ENCODE results near the gene NTN3.

The NTN3 gene

GRCh38 chr16:2517954-2518605, 47.0 kb downstream of the NTN3 start:
- peaks cover 11% of the 10 kb centered on the region for H3K36me3 Mint-ChIP-seq (ENCODE audit: low read depth)
- TF ChIP-seq CTCF (IDR thresholded peaks at IDR 0.05; ENCODE audit: unreplicated experiment in 3 of 3), result no peak
- peaks cover 8% of the 10 kb centered on the region for H3K27me3 Mint-ChIP-seq (ENCODE audit: low read depth)
- peak overlapping the region in 1 of 3 experiments; percentile 10 for H3K27ac Mint-ChIP-seq
- H3K4me3 Mint-ChIP-seq, result peak overlapping the region; percentile 44 to 95 (median 94)
- H3K9me3 Mint-ChIP-seq, result no peaks in the 10 kb centered on the region
- peaks cover 35% of the 10 kb centered on the region for H3K4me1 Mint-ChIP-seq

DNA sequence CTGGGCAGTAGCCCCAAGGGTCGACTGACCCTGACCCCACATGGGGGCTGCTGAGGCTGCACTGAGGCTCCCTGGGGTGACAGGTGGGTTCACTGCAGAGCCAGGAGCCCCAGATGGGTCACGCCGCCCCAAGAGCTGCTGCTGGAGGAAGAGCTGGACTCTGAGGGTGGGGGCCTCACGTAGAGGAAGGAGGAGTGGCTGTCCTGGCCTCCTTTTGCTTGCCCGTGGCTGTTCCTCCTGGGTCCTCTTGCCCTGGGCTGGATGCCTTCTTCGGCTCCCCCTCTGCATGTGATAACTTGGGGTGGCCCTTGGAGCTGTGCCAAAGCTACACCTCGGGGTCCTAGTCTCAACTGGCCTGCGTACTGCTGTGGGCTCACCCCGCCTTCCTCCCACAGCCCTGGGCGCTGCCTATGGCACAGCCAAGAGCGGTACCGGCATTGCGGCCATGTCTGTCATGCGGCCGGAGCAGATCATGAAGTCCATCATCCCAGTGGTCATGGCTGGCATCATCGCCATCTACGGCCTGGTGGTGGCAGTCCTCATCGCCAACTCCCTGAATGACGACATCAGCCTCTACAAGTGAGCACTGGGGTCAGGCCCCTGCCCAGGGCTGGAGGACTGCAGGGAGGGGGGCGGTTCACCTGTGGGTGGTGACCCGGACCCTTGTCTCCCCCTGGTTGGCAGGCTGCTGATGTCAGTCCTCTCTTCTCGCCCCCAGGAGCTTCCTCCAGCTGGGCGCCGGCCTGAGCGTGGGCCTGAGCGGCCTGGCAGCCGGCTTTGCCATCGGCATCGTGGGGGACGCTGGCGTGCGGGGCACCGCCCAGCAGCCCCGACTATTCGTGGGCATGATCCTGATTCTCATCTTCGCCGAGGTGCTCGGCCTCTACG, 48.0 kb downstream of the NTN3 start:
- H3K4me1 Mint-ChIP-seq, result peaks cover 34% of the 10 kb centered on the region
- TF ChIP-seq CTCF (IDR thresholded peaks at IDR 0.05; ENCODE audit: unreplicated experiment in 3 of 3), result no peak
- H3K27me3 Mint-ChIP-seq (ENCODE audit: low read depth), result peaks cover 8% of the 10 kb centered on the region
- H3K4me3 Mint-ChIP-seq, result peak overlapping the region; percentile 79 to 85 (median 82)
- H3K27ac Mint-ChIP-seq, result peak overlapping the region; percentile 85 to 96 (median 89)
- H3K36me3 Mint-ChIP-seq (ENCODE audit: low read depth), result peaks cover 12% of the 10 kb centered on the region
- H3K9me3 Mint-ChIP-seq, result no peaks in the 10 kb centered on the region

DNA sequence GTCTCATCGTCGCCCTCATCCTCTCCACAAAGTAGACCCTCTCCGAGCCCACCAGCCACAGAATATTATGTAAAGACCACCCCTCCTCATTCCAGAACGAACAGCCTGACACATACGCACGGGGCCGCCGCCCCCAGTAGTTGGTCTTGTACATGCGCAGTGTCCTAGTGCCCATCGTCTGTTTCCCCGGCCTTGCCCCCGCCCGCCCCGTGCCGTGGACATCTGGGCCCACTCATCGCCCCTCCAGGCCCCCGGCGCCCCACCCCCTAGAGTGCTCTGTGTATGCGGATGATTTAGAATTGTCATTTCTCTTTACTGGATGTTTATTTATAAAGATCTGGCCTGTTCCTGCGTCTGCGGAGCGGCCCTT, 48.6 kb downstream of the NTN3 start:
- TF ChIP-seq CTCF (IDR thresholded peaks at IDR 0.05; ENCODE audit: unreplicated experiment in 3 of 3), result no peak
- peak overlapping the region; percentile 79 to 85 (median 82) for H3K4me3 Mint-ChIP-seq
- peaks cover 34% of the 10 kb centered on the region for H3K4me1 Mint-ChIP-seq
- H3K27me3 Mint-ChIP-seq (ENCODE audit: low read depth), result peaks cover 8% of the 10 kb centered on the region
- peaks cover 18% of the 10 kb centered on the region for H3K36me3 Mint-ChIP-seq (ENCODE audit: low read depth)
- peak overlapping the region; percentile 85 to 96 (median 89) for H3K27ac Mint-ChIP-seq
- no peaks in the 10 kb centered on the region for H3K9me3 Mint-ChIP-seq

DNA sequence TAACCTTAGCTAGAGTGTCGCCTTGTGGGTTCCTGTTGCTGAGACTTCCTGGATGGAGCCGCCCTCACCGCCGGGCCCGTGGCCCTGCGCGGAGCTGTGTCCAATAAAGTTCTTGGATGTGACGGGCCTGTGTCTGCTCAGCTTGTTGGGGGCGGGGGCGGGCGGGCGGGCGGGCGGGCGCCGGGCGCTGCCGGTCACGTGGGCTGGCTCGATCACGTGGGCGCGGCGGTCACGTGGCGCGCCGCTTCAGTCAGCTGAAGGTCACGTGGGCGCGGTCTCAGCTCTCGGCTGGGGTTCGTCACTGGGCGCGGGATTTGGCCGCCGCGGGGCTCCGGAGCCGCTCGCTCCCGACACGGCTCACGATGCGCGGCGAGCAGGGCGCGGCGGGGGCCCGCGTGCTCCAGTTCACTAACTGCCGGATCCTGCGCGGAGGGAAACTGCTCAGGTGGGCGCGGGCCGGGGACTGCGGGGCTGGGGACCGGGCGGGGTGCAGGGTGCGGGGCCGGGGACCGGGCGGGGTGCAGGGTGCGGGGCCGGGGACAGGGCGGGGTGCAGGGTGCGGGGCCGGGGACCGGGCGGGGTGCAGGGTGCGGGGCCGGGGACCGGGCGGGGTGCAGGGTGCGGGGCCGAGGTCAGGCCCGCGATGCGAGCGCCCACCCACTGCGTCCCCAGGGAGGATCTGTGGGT, 49.1 kb downstream of the NTN3 start, which contains the start of gene AMDHD2:
Gene AMDHD2, plus strand, starts transcription at position 275 of the 687 bp plus-strand sequence. Its CDS starts 88 bp downstream, at position 363.
- Mint-ChIP-seq H3K4me1 (peaks cover 32% of the 10 kb centered on the region), H3K27me3 (ENCODE audit: low read depth) (peaks cover 8% of the 10 kb centered on the region), H3K9me3 (no peaks in the 10 kb centered on the region), H3K36me3 (ENCODE audit: low read depth) (peaks cover 21% of the 10 kb centered on the region), H3K27ac (peak within 1 kb of the TSS; percentile 85 to 96 (median 89)), H3K4me3 (peak within 1 kb of the TSS; percentile 87 to 91 (median 90))
- no peak for TF ChIP-seq CTCF (IDR thresholded peaks at IDR 0.05; ENCODE audit: unreplicated experiment in 3 of 3)

- TF ChIP-seq CTCF (IDR thresholded peaks at IDR 0.05; ENCODE audit: unreplicated experiment in 3 of 3), result no peak
- Mint-ChIP-seq H3K36me3 (ENCODE audit: low read depth) (peaks cover 21% of the 10 kb centered on the region), H3K4me1 (peaks cover 25% of the 10 kb centered on the region), H3K4me3 (peak overlapping the region; percentile 87 to 91 (median 90)), H3K27ac (peak overlapping the region in 2 of 3 experiments; percentile 76 to 85), H3K27me3 (ENCODE audit: low read depth) (peaks cover 8% of the 10 kb centered on the region), H3K9me3 (no peaks in the 10 kb centered on the region)
Observed at GRCh38 chr16:2520784-2521531, 49.9 kb downstream of the NTN3 start.
